ENCODE data around the gene MARCHF6. TPM values are rescaled to one million over a fixed set of nuclear protein-coding genes. Genes with fewer than 3 reads are reported as not detected.

The MARCHF6 gene
- total RNA-seq, 1 donor from 2014 or later: 136 TPM

DNA sequence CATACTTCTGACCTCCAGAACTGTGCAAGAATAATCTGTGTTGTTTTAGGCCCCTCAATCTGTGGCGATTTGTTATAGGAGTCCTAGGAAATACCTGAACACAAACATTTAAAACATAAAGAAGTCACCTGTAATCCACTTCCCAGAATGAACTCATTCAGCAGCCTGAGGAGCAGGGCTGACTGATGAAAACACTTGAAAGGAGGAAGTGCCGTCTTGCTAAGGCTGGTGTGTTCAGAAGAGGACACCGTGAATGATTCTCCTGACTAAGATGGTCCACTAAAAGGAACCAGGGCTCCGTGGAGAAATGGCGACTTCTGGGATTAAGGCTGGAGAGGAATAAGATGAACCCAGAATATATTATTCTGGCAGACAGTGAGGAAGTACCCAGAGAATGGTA lies 18.7 kb upstream of the MARCHF6 start:
- intact Hi-C loops (cut with DNase I): no loop called here
- Histone ChIP-seq H3K27me3 (ENCODE audit: low read depth) (peaks cover 16% of the 10 kb centered on the region), H3K27ac (no peak overlapping the region), H3K9me3 (no peaks in the 10 kb centered on the region), H3K4me1 (peaks cover 33% of the 10 kb centered on the region), H3K36me3 (no peaks in the 10 kb centered on the region), H3K4me3 (no peak overlapping the region)
- ATAC-seq (peak in 1 of 2 donors; percentile 28), DNase-seq (no peak)
- TF ChIP-seq, protein P1, sequence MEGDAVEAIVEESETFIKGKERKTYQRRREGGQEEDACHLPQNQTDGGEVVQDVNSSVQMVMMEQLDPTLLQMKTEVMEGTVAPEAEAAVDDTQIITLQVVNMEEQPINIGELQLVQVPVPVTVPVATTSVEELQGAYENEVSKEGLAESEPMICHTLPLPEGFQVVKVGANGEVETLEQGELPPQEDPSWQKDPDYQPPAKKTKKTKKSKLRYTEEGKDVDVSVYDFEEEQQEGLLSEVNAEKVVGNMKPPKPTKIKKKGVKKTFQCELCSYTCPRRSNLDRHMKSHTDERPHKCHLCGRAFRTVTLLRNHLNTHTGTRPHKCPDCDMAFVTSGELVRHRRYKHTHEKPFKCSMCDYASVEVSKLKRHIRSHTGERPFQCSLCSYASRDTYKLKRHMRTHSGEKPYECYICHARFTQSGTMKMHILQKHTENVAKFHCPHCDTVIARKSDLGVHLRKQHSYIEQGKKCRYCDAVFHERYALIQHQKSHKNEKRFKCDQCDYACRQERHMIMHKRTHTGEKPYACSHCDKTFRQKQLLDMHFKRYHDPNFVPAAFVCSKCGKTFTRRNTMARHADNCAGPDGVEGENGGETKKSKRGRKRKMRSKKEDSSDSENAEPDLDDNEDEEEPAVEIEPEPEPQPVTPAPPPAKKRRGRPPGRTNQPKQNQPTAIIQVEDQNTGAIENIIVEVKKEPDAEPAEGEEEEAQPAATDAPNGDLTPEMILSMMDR (IDR thresholded peaks at IDR 0.05): no peak

DNA sequence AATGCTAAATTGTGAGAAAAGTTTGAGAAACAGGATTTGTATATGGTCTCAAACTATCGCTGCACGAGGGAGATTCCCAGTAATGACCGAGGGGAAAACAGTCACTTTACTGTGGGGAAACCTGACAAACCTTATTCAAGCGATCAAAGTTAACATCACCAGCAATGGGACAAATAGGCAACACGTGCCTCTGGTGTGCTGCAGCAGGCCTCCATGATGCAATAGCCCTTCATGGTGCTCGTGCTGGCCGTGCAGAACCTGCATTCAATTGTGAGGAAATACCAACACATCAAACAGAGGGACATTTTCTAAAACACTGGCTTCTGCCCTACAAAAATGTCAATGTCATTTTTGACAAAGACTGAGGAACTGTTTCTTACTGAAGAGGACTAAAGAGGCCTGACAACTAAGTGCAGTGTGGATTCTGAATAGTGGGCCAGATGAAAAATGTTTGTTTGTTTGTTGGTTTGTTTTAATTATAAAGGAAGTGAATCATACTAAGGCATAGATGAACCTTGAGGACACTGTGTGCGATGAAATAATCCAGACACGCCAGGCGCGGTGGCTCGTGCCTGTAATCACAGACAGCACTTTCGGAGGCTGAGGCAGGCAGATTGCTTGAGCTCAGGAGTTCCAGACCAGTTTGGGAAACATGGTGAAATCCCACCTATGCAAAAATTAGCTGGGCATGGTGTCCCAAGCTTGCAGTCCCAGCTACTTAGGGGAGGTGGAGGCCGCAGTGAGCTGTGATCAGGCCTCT lies 17.6 kb upstream of the MARCHF6 start:
- DNase-seq (no peak), ATAC-seq (no peak)
- intact Hi-C loops (cut with DNase I): no loop called here
- Histone ChIP-seq H3K9me3 (no peaks in the 10 kb centered on the region), H3K4me1 (peaks cover 22% of the 10 kb centered on the region), H3K36me3 (no peaks in the 10 kb centered on the region), H3K27me3 (ENCODE audit: low read depth) (peaks cover 16% of the 10 kb centered on the region), H3K4me3 (no peak overlapping the region), H3K27ac (no peak overlapping the region)
- TF ChIP-seq, protein P1 (IDR thresholded peaks at IDR 0.05): no peak

DNA sequence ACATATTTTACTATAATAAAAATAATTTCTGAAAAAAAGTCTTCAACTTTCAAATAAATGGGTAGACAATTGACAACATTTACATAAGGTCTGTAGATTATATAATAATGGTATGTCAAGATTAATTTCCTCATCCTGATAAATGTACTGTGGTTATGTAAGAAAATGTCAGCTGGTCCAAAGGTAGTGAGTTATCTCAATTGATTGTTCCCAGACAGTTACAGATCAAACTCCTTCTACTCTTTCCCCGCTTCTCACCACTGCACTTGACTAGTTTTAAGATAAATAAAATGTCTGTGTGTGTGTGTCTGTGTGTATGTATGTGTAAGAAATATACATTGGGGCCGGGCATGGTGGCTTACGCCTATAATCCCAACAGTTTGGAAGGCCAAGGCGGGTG lies 16.4 kb upstream of the MARCHF6 start:
- TF ChIP-seq, protein P1 (IDR thresholded peaks at IDR 0.05): no peak
- no peak overlapping the region for H3K27ac ChIP-seq
- H3K9me3 ChIP-seq: no peaks in the 10 kb centered on the region
- H3K36me3 ChIP-seq: no peaks in the 10 kb centered on the region
- DNase-seq: no peak
- H3K4me3 ChIP-seq: no peak overlapping the region
- peaks cover 13% of the 10 kb centered on the region for H3K4me1 ChIP-seq
- no peak for ATAC-seq
- peaks cover 16% of the 10 kb centered on the region for H3K27me3 ChIP-seq (ENCODE audit: low read depth)
- intact Hi-C loops (cut with DNase I): no loop called here

DNA sequence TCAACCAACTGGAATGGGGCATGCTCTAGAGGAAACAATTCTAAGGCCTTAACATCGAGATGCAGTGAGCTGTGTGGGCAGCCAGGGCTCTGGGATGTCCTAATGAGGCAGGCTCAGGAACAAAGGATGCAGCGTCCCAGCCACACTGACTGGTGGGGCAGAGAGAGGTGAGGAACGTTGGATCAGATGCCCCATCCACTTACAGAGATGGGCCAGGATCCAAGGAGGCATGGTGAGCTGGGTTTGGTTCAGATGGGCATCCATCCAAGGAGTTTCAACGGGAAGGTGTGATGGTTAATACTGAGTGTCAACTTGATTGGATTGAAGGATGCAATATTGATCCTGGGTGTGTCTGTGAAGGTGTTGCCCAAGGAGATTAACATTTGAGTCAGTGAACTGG lies 15.5 kb upstream of the MARCHF6 start:
- no peaks in the 10 kb centered on the region for H3K36me3 ChIP-seq
- ATAC-seq: no peak
- H3K4me3 ChIP-seq: no peak overlapping the region
- no peak overlapping the region for H3K27ac ChIP-seq
- peaks cover 10% of the 10 kb centered on the region for H3K4me1 ChIP-seq
- DNase-seq: no peak
- no peaks in the 10 kb centered on the region for H3K9me3 ChIP-seq
- intact Hi-C loops (cut with DNase I): no loop called here
- peaks cover 15% of the 10 kb centered on the region for H3K27me3 ChIP-seq (ENCODE audit: low read depth)
- TF ChIP-seq, protein P1 (IDR thresholded peaks at IDR 0.05): no peak

DNA sequence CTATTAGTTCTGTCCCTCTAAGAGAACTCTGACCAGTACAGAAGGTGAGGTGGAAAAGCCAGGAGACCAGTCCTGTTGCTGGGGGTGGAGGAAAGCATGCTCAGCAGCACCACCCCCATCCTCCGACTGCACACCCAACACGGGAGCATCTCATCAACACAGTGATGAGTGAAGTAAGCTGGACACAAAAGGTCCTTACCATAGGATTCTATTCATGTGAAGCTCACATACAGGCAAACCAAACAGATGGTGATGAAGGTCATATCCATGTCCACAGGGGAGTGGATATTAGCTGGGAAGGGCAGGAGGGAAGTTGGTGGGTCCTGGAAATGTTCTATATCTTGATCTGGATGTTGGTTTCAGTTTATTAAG lies 14.8 kb upstream of the MARCHF6 start:
- ATAC-seq (no peak), DNase-seq (no peak)
- TF ChIP-seq, protein P1 (IDR thresholded peaks at IDR 0.05): no peak
- H3K4me3 ChIP-seq: no peak overlapping the region
- peaks cover 8% of the 10 kb centered on the region for H3K27me3 ChIP-seq (ENCODE audit: low read depth)
- no peaks in the 10 kb centered on the region for H3K36me3 ChIP-seq
- peaks cover 6% of the 10 kb centered on the region for H3K4me1 ChIP-seq
- H3K27ac ChIP-seq: no peak overlapping the region
- no peaks in the 10 kb centered on the region for H3K9me3 ChIP-seq
- intact Hi-C loops (cut with DNase I): no loop called here

All from lower lobe of right lung (tissue), 2 donors.